Spleen (tissue), 11 donors: ENCODE results near the gene GNGT2. TPM values are rescaled to one million over a fixed set of nuclear protein-coding genes. Genes with fewer than 3 reads are reported as not detected.
A peak's percentile ranks its signal among the peaks of the same experiment; 100 is the strongest.

Experiments
- DNase-seq: peaks from one replicate; pipeline ENCODE4 v3.0.0-alpha.2; 2020
- H3K27ac ChIP-seq, 8 donors: fragments of 200-600 bp; sonication (generic) in 7 of 8; 1 replicate in 4 of 8; 2 replicates in 4 of 8; pipeline versions ENCODE4 v1.5.0 to v1.8.0; 2016 to 2021; ENCODE audit warnings: inconsistent platforms in 4 of 8, mild to moderate bottlenecking in 4 of 8, moderate library complexity in 1 of 8
- H3K27me3 ChIP-seq, 7 donors: fragments of 200-600 bp; sonication (generic) in 6 of 7; replicated peaks in 1 of 7; 1 replicate in 4 of 7; 2 replicates in 3 of 7; pipeline versions ENCODE4 v1.5.0 to v1.8.0; 2016 to 2021; ENCODE audit warnings: inconsistent platforms in 3 of 7, mild to moderate bottlenecking in 1 of 7
- H3K36me3 ChIP-seq, 6 donors: fragments of 200-600 bp; sonication (generic) in 5 of 6; 1 replicate in 4 of 6; 2 replicates in 2 of 6; pipeline versions ENCODE4 v1.5.0 to v1.8.0; 2016 to 2021; ENCODE audit warnings: inconsistent platforms in 2 of 6
- H3K4me1 ChIP-seq, 6 donors: fragments of 200-600 bp; sonication (generic) in 5 of 6; 1 replicate in 3 of 6; 2 replicates in 3 of 6; pipeline versions ENCODE4 v1.5.0 to v1.8.0; 2016 to 2021; ENCODE audit warnings: inconsistent platforms in 3 of 6
- H3K4me3 ChIP-seq, 8 donors: fragments of 200-600 bp; sonication (generic) in 7 of 8; 1 replicate in 4 of 8; 2 replicates in 4 of 8; pipeline versions ENCODE4 v1.5.0 to v1.8.0; 2016 to 2021; ENCODE audit warnings: inconsistent platforms in 4 of 8, mild to moderate bottlenecking in 4 of 8, moderate library complexity in 2 of 8
- H3K9me3 ChIP-seq, 8 donors: fragments of 200-600 bp; sonication (generic) in 7 of 8; 1 replicate in 4 of 8; 2 replicates in 4 of 8; pipeline versions ENCODE4 v1.5.0 to v1.8.0; 2016 to 2021; ENCODE audit warnings: inconsistent platforms in 4 of 8
- POLR2A ChIP-seq, 3 donors: fragments of 450-650 bp; IDR thresholded peaks; one replicate each; pipeline ENCODE4 v1.5.1; 2017; ENCODE audit warnings: antibody characterized with exemption in 3 of 3, mild to moderate bottlenecking in 1 of 3
- POLR2AphosphoS5 ChIP-seq, 3 donors: sonication (generic); formaldehyde crosslinking; IDR thresholded peaks; one replicate each; pipeline ENCODE4 v1.5.1; 2017; ENCODE audit warnings: antibody characterized with exemption in 3 of 3
- WGBS, 5 donors: extraction: QIAGEN DNeasy Blood & Tissue Kit in 3 of 5; methylation state at CpG; one replicate each; pipeline versions ENCODE4 v1.1.5 to v1.1.7; 2013 to 2018; 5-methylcytosine and 5-hydroxymethylcytosine counted together
- intact Hi-C: fragments of 100-400 bp; cut with DNase I; formaldehyde crosslinking; loops from one replicate; pipeline ENCODE4 v1.15.0; 2023; ENCODE audit warnings: low total_unique reads
- polyA plus RNA-seq, 3 donors: library from polyadenylated mRNA; stranded (reverse); fragments of 200-250 nt; gene quantifications; one replicate each; pipeline ENCODE4 v1.2.1, GENCODE V29; 2013
- total RNA-seq, 7 donors: library from RNA; depleted of rRNA in 3 of 7; stranded (reverse); fragments of >200 nt in 3 of 7; fragmentation: NEBNext Ultra II Directional in 4 of 7; extraction: Animal tissue kit (Norgen Biotek cat#: 25700) in 4 of 7; gene quantifications; one replicate each; pipeline versions ENCODE4 v1.1.0 to v1.2.1, GENCODE V29; 2016 to 2021
- TF ChIP-seq, protein P1 (sequence below), 11 experiments: fragments of 200-600 bp in 7 of 11; fragments of 450-650 bp in 4 of 11; sonication (generic) in 4 of 11; IDR thresholded peaks in 8 of 11; conservative IDR thresholded peaks in 3 of 11; 1 replicate in 7 of 11; 2 replicates in 4 of 11; pipeline versions ENCODE4 v1.4.0 to v1.8.0; 2016 to 2021; ENCODE audit warnings: antibody characterized with exemption in 11 of 11, inconsistent platforms in 4 of 11, mild to moderate bottlenecking in 1 of 11
- donor health status: healthy with polysubstance abuse.
- donor health status: DM: no; HTN: no; CAD: no; lungs with moderate emphysema.
- donor health status: DM: no; HTN: no; CAD: no.
- donor health status: Bipolar disorder and iron deficiency.
- donor health status: healthy.
- donor health status: DM: no; HTN: no; CAD: no.
- donor health status: DM: yes; HTN: yes; CAD: no.

The GNGT2 gene
- total and polyA plus RNA-seq, 10 donors = 17.2 to 42.9 (median 22.6) TPM

DNA sequence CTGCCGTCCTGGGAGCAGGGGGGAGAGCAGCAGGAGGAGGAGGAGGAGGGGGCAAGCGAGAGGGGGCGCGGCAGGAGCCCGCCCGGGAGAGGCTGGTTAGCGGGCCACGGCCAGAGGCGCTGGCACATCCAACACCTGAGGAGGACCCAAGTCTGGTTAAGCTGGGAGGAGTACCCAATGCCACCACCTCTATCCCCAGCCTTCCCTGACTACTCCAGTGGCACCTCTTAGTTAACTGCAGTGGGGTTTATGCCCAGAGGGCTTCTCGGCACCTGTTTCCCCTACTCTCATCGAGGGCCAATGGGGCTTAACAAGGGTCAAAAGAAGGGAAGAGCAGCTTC is 14.6 kb upstream of the GNGT2 start:
- H3K9me3 ChIP-seq = no peaks in the 10 kb centered on the region
- peak overlapping the region in 7 of 8 donors; percentile 32 to 81 (median 53) for H3K27ac ChIP-seq
- no peak for DNase-seq
- intact Hi-C loops = no loop called here
- 18 to 27% (median 26%) methylated on average over 5 to 11 of the region's 11 CpGs for WGBS, 5 donors
- peak overlapping the region in 7 of 8 donors; percentile 31 to 64 (median 42) for H3K4me3 ChIP-seq
- peaks cover 36 to 95% (median 61%) of the 10 kb centered on the region in 6 donors for H3K4me1 ChIP-seq
- no peak for TF ChIP-seq POLR2AphosphoS5 (IDR thresholded peaks at IDR 0.05)
- H3K36me3 ChIP-seq = peaks cover 0 to 69% (median 25%) of the 10 kb centered on the region in 6 donors
- H3K27me3 ChIP-seq = peaks cover 0 to 43% (median 13%) of the 10 kb centered on the region in 7 donors

DNA sequence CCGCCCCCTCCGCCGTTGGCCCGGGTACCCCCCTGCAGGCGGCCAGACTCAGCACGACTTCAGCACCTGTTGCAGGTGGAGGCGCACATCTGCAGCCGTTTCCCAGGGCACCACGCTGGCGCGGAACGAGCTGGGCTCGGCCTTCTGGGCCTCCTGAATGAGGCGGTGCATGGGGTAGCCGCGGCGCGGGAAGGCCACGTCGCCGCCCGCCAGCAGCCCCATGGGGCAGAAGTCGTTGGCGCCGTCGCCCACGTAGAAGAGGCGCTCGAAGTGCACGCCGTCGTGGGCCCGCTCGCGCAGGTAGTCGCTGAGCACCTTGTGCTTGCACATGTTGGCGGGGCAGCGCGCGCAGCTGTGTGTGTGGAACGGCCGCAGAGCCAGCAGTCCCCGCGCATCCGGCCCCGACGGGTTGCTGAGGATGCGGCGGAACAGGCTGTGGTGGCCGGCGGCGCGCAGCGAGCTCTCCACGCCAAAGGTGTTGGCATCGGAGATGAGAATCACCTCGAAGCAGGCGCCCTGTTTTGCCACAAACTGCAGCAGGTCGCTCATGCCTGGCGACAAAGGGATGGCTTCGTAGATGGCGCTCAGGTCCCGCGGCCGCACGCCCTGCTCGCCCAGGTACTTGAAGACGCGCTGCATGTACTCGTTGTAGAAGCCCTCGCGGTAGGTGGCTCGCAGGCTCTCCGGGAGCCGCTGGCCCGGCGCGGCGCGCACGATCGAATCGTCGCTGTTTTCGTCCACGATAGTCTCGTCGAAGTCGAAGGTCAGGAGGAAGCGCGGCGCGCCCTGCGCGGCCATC is 14.0 kb upstream of the GNGT2 start:
- no peak for TF ChIP-seq POLR2A (IDR thresholded peaks at IDR 0.05)
- TF ChIP-seq, protein P1, sequence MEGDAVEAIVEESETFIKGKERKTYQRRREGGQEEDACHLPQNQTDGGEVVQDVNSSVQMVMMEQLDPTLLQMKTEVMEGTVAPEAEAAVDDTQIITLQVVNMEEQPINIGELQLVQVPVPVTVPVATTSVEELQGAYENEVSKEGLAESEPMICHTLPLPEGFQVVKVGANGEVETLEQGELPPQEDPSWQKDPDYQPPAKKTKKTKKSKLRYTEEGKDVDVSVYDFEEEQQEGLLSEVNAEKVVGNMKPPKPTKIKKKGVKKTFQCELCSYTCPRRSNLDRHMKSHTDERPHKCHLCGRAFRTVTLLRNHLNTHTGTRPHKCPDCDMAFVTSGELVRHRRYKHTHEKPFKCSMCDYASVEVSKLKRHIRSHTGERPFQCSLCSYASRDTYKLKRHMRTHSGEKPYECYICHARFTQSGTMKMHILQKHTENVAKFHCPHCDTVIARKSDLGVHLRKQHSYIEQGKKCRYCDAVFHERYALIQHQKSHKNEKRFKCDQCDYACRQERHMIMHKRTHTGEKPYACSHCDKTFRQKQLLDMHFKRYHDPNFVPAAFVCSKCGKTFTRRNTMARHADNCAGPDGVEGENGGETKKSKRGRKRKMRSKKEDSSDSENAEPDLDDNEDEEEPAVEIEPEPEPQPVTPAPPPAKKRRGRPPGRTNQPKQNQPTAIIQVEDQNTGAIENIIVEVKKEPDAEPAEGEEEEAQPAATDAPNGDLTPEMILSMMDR (IDR thresholded peaks at IDR 0.05 in 8 of 11, conservative IDR thresholded peaks at IDR 0.05 in 3 of 11) = no peak
- TF ChIP-seq POLR2AphosphoS5 (IDR thresholded peaks at IDR 0.05) = peak; percentile 80 to 93 (median 85)
- Histone ChIP-seq H3K27me3 (peaks cover 0 to 38% (median 13%) of the 10 kb centered on the region in 7 donors), H3K4me3 (peak overlapping the region; percentile 6 to 64 (median 40)), H3K36me3 (peaks cover 0 to 75% (median 29%) of the 10 kb centered on the region in 6 donors), H3K4me1 (peaks cover 36 to 95% (median 61%) of the 10 kb centered on the region in 6 donors), H3K27ac (peak overlapping the region; percentile 2 to 81 (median 50)), H3K9me3 (no peaks in the 10 kb centered on the region)
- intact Hi-C loops = no loop called here
- peak; percentile 94 for DNase-seq
- 1 to 2% (median 2%) methylated on average over 11 to 95 of the region's 95 CpGs for WGBS, 5 donors

DNA sequence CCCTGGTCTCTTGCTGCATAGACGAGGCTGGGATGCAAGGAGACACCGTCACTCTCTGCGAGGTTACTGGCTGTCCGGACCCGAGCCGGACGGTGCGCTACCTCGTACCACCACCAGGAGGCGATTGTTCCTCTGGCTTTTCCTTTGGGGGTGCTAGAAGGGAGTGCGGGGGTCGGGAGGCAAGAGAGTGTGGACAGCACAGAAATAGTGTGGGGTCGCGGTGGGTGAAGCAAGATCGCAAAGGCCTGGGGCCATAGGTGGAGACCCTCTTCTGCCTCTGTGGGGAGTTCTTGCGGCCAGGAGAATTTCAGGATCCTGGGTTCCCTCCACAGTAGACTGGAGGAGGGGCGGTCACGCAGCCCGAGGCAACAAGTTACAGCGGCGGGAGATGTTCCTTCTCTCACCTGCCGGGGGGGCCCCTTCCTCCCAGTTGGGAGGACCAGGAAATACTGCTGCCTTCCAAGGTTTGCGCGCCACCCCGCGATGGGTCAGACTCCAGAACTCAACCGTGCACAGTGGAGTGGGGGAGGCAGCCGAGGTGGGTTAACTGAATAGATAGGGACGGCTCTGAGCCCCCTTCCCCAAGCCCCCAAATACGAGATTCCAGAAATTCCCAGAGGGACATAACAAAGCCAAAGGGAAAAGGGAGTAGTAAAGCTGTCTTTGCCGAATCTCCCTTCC is 13.3 kb upstream of the GNGT2 start:
- 4 to 8% (median 6%) methylated on average over 29 to 31 of the region's 31 CpGs for WGBS, 5 donors
- TF ChIP-seq, protein P1 (IDR thresholded peaks at IDR 0.05 in 8 of 11, conservative IDR thresholded peaks at IDR 0.05 in 3 of 11) = peak; percentile 79 to 93 (median 88)
- TF ChIP-seq POLR2AphosphoS5 (IDR thresholded peaks at IDR 0.05) (peak in 2 of 3 donors; percentile 59 to 61), POLR2A (IDR thresholded peaks at IDR 0.05) (no peak)
- DNase-seq = peak; percentile 91
- Histone ChIP-seq H3K27ac (peak overlapping the region in 7 of 8 donors; percentile 2 to 81 (median 53)), H3K4me1 (peaks cover 43 to 96% (median 68%) of the 10 kb centered on the region in 6 donors), H3K9me3 (no peaks in the 10 kb centered on the region), H3K27me3 (peaks cover 0 to 32% (median 13%) of the 10 kb centered on the region in 7 donors), H3K36me3 (peaks cover 0 to 82% (median 29%) of the 10 kb centered on the region in 6 donors), H3K4me3 (peak overlapping the region; percentile 6 to 64 (median 40))
- intact Hi-C loops = no loop called here

DNA sequence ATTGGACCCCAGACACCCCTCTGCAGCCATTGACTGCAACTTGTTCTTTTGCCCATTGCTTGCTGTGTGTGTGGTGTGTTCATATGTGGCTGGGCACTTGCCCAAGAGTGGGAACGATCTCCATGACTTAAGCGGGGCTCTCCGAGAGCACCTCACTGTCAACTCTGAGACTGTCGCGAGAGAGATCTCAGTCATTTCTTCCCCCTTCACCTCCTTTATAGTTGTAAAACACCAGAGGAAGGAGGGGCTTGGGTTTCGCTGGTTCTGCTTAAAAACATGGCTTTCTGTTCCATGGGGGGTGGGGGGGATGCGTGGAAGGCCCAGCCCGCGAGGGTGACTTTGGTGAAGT is 12.8 kb upstream of the GNGT2 start:
- DNase-seq = no peak
- Histone ChIP-seq H3K27me3 (peaks cover 0 to 32% (median 13%) of the 10 kb centered on the region in 7 donors), H3K27ac (peak overlapping the region in 5 of 8 donors; percentile 8 to 81 (median 66)), H3K9me3 (no peaks in the 10 kb centered on the region), H3K4me3 (peak overlapping the region in 3 of 8 donors; percentile 37 to 64 (median 39)), H3K4me1 (peaks cover 46 to 98% (median 73%) of the 10 kb centered on the region in 6 donors), H3K36me3 (peaks cover 0 to 87% (median 29%) of the 10 kb centered on the region in 6 donors)
- intact Hi-C loops = no loop called here
- TF ChIP-seq POLR2A (IDR thresholded peaks at IDR 0.05) (no peak), POLR2AphosphoS5 (IDR thresholded peaks at IDR 0.05) (no peak)
- TF ChIP-seq, protein P1 (IDR thresholded peaks at IDR 0.05 in 8 of 11, conservative IDR thresholded peaks at IDR 0.05 in 3 of 11) = no peak
- 26 to 42% (median 34%) methylated on average over 9 of the region's 9 CpGs for WGBS, 5 donors
